Duodenal mucosa (tissue), 2 donors: ENCODE results near the gene NUDT3.

Experiments
- H3K27ac ChIP-seq: one replicate; pipeline ENCODE4 v1.7.0; 2013; ENCODE audit warnings: low read depth, low read length
- H3K27me3 ChIP-seq, 2 donors: one replicate each; pipeline ENCODE4 v1.7.0; 2013; ENCODE audit warnings: low read length in 2 of 2, control low read depth in 1 of 2; ENCODE audit not compliant: insufficient read depth in 2 of 2, control insufficient read depth in 1 of 2
- H3K36me3 ChIP-seq, 2 donors: one replicate each; pipeline ENCODE4 v1.7.0; 2013; ENCODE audit warnings: low read length in 2 of 2, control low read depth in 1 of 2; ENCODE audit not compliant: insufficient read depth in 2 of 2, control insufficient read depth in 1 of 2
- H3K4me1 ChIP-seq, 2 donors: one replicate each; pipeline ENCODE4 v1.7.0; 2013; ENCODE audit warnings: low read length in 2 of 2, control low read depth in 1 of 2; ENCODE audit not compliant: insufficient read depth in 2 of 2, control insufficient read depth in 1 of 2
- H3K4me3 ChIP-seq, 2 donors: one replicate each; pipeline ENCODE4 v1.7.0; 2013; ENCODE audit warnings: low read length in 2 of 2, low read depth in 1 of 2
- H3K9ac ChIP-seq, 2 donors: one replicate each; pipeline ENCODE4 v1.7.0; 2013; ENCODE audit warnings: low read length in 2 of 2, low read depth in 1 of 2
- H3K9me3 ChIP-seq, 2 donors: one replicate each; pipeline ENCODE4 v1.7.0; 2013; ENCODE audit warnings: low read length in 2 of 2, control low read depth in 1 of 2; ENCODE audit not compliant: control insufficient read depth in 1 of 2

The NUDT3 gene

DNA sequence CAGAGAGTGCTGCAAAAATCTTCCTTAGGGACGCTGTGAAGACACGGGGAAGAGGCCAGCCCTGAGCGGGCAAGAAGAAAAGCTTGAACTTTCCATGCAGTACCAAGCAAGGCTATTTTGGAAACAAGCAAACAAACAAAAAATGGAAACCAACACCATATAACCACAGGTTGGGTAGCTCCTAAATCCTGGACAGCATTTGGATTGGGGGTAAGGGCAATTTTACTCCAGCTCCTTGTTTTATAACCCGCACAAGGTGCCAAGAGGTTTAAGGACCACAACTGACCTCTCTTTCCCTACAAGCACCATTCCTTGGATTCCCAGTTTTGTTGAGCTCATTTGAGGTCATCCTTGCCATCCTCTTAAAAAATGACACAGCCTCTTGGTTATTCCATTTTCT lies 112.3 kb downstream of the NUDT3 start:
- H3K27me3 ChIP-seq, result no peaks in the 10 kb centered on the region
- no peak overlapping the region for H3K27ac ChIP-seq
- H3K4me3 ChIP-seq, result no peak overlapping the region
- H3K9me3 ChIP-seq, result no peaks in the 10 kb centered on the region
- H3K4me1 ChIP-seq, result peaks cover 7 to 8% of the 10 kb centered on the region in 2 donors
- H3K36me3 ChIP-seq, result peaks cover 0 to 26% of the 10 kb centered on the region in 2 donors
- no peak overlapping the region for H3K9ac ChIP-seq

DNA sequence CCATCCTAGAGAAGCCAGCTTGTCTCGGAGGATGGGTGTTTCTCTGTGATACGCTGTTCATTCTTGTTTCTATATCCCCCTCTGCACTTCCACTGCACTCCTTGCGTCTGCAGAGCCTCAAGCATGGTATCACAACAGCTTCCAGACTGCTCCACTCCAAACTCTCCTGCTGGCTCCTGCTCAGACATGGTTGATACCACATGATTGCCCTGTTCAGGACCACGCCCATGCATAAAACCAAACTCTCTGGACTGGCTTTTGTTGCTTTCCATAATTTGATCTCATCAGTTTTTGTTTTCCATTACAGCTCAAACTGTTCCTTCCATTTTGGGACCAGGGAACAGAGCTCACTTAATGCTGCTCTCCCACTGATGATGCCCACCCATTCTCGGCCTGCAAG lies 113.6 kb downstream of the NUDT3 start:
- H3K9ac ChIP-seq, result no peak overlapping the region
- H3K4me3 ChIP-seq, result no peak overlapping the region
- no peaks in the 10 kb centered on the region for H3K27me3 ChIP-seq
- no peaks in the 10 kb centered on the region for H3K9me3 ChIP-seq
- H3K4me1 ChIP-seq, result peaks cover 1 to 2% of the 10 kb centered on the region in 2 donors
- peaks cover 0 to 14% of the 10 kb centered on the region in 2 donors for H3K36me3 ChIP-seq
- no peak overlapping the region for H3K27ac ChIP-seq

DNA sequence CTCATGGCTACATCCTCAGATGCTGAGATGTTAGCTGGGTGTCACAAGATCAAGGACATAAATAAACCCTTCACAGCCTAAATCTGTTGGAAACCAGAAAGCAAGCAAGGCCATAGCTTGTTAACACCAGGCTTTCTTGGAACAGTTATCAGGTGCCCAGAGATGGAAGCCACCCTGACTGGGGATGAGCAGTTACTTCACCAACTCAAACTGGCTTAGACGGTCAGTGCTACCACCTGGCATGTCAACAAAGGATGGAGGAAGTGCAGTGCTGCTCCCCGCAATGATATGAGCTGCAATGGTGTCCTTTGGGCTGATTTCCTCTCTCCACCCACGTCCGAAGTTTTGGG lies 114.7 kb downstream of the NUDT3 start:
- Histone ChIP-seq H3K27me3 (no peaks in the 10 kb centered on the region), H3K36me3 (peaks cover 0 to 10% of the 10 kb centered on the region in 2 donors), H3K9me3 (no peaks in the 10 kb centered on the region), H3K9ac (no peak overlapping the region), H3K4me1 (no peaks in the 10 kb centered on the region), H3K27ac (no peak overlapping the region), H3K4me3 (no peak overlapping the region)

DNA sequence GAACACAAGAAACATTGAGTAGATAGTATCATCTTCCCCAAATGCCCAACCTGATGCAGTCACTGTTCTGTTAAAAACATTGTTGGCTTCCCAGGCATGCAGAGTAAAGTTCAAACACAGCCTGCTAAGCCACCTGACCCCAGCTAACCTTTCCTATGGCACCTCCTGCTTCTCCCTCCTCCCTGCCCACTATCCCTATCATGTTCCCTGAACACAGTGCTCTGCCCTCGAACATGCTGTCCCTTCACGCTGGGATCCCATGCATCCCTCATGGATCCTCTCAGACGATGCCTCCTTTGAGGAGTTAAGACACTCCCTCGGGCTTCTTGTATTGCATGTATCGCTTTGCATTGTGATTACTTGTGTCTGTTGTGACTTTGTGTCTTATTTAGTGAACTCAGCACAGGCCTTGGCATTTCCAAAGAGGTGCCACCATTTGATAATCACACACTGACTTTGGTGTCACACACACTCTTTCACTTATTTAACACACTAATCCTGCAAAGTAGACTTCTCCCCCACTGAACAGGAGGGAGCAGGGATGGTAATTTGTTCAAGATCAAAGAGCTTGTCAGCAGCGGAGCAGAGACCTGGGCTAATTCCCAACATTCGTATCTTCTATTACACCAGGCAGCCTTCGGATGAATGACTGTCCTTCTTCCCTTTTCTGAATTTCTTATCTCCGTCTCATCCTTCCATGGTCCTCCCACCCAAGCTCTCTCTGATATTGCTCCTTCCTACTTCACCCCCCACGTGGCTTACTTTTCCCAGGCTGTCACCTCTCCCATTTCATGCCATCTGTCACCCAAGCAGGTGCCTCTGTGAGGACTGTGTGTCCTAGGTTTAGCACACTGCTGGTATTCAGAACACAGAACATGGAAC lies 115.3 kb downstream of the NUDT3 start:
- H3K27me3 ChIP-seq, result no peaks in the 10 kb centered on the region
- H3K4me3 ChIP-seq, result no peak overlapping the region
- H3K36me3 ChIP-seq, result peaks cover 0 to 10% of the 10 kb centered on the region in 2 donors
- no peaks in the 10 kb centered on the region for H3K9me3 ChIP-seq
- H3K9ac ChIP-seq, result no peak overlapping the region
- no peak overlapping the region for H3K27ac ChIP-seq
- H3K4me1 ChIP-seq, result no peaks in the 10 kb centered on the region

DNA sequence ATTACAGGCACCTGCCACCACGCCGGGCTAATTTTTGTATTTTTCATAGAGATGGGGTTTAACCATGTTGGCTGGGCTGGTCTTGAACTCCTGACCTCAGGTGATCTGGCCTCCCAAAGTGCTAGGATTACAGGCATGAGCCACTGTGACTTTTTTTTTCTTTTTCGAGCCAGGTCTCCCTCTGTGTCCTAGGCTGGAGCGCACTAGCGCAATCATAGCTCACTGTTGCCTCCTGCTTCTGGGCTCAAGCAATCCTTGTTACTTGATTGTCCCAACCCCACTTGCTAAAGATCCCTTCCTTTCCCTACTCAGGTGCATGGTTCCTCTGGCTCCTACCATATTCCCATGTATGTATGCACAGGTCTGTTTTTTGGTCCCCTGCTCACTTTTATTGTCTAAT lies 116.3 kb downstream of the NUDT3 start:
- no peaks in the 10 kb centered on the region for H3K4me1 ChIP-seq
- no peak overlapping the region for H3K9ac ChIP-seq
- H3K27ac ChIP-seq, result no peak overlapping the region
- H3K36me3 ChIP-seq, result peaks cover 0 to 10% of the 10 kb centered on the region in 2 donors
- no peaks in the 10 kb centered on the region for H3K9me3 ChIP-seq
- H3K4me3 ChIP-seq, result no peak overlapping the region
- H3K27me3 ChIP-seq, result no peaks in the 10 kb centered on the region

DNA sequence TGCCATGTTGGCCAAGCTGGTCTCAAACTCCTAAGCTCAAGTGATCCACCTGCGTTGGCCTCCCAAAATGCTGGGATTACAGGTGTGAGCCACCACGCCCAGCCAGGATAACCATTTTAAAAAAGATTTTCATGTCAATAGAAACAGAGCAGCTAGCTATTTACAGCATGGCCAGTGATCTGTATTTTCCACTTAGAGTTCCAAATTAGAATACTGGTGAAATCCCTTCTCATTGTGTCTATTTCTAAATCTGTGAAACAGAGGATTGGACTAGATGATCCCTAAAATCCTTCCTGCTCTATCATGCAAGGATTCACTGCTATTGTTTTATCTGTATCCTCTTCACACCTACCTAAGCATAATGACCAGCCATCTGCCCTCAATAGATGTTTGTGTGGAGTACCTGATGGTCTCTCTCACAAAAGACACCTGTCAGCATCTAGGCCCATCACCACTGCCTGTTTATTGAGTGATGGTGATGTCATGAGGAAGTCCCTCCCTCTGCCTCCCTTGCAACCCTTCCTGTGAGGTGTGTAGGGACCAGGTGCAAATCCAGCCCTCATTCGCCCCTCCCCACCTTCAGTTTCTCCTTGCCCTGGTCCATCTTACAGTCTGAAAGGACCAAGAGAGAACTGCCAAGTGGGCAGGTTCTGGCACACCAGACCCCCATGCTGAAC lies 117.2 kb downstream of the NUDT3 start:
- no peak overlapping the region for H3K4me3 ChIP-seq
- no peak overlapping the region for H3K27ac ChIP-seq
- peaks cover 0 to 10% of the 10 kb centered on the region in 2 donors for H3K36me3 ChIP-seq
- H3K27me3 ChIP-seq, result no peaks in the 10 kb centered on the region
- no peak overlapping the region for H3K9ac ChIP-seq
- no peaks in the 10 kb centered on the region for H3K4me1 ChIP-seq
- H3K9me3 ChIP-seq, result no peaks in the 10 kb centered on the region

DNA sequence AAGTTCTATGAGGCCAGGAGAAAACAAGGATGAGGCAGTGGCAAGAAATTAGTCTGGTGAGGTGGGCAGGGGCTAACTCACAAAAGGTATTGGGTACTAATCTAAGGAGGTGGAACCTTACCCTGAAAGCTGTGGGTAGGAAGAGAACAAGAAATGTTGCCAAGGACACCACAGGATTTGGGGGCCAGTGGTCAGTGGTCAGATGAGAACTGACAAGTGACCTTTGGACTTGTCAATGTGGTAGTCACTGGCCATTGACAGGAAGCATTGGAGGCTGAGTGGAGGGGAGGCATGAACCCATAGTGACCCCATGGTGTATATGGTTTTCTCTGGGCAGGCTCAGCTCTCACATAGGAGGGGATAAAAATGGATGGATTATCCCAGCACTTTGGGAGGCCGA lies 118.3 kb downstream of the NUDT3 start:
- no peaks in the 10 kb centered on the region for H3K4me1 ChIP-seq
- H3K36me3 ChIP-seq, result peaks cover 0 to 2% of the 10 kb centered on the region in 2 donors
- no peak overlapping the region for H3K27ac ChIP-seq

DNA sequence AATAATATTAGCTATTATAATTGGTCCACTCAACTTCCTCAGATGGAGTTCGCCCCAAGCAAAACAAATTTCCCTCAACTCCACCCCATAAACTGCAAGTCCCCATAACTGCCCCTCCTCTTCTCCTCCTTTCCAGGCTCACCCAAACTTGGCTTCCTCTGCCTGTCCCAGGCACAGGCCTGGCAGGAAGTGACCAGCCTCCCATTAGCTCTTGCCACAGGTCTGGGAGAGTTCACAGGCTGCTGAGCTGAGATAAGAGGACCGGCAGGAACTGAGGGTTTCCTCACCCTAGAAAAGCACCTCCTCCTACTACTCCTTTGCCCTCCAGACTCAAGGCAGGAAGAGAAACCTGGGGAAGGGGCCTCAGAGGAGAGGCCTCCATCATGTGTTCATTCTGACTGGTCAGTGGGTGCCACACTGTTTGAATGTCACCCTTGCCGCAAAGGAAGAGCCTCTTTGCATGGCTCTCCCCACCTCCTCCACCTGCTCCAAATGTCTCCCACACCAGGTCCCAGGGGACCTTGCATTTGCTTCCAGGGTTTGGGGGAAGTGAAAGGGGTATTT lies 119.1 kb downstream of the NUDT3 start:
- H3K9me3 ChIP-seq, result no peaks in the 10 kb centered on the region

More for the DNA sequence above, 118.3 kb downstream of the NUDT3 start:
- no peaks in the 10 kb centered on the region for H3K9me3 ChIP-seq
- H3K9ac ChIP-seq, result no peak overlapping the region
- no peak overlapping the region for H3K4me3 ChIP-seq
- H3K27me3 ChIP-seq, result no peaks in the 10 kb centered on the region

DNA sequence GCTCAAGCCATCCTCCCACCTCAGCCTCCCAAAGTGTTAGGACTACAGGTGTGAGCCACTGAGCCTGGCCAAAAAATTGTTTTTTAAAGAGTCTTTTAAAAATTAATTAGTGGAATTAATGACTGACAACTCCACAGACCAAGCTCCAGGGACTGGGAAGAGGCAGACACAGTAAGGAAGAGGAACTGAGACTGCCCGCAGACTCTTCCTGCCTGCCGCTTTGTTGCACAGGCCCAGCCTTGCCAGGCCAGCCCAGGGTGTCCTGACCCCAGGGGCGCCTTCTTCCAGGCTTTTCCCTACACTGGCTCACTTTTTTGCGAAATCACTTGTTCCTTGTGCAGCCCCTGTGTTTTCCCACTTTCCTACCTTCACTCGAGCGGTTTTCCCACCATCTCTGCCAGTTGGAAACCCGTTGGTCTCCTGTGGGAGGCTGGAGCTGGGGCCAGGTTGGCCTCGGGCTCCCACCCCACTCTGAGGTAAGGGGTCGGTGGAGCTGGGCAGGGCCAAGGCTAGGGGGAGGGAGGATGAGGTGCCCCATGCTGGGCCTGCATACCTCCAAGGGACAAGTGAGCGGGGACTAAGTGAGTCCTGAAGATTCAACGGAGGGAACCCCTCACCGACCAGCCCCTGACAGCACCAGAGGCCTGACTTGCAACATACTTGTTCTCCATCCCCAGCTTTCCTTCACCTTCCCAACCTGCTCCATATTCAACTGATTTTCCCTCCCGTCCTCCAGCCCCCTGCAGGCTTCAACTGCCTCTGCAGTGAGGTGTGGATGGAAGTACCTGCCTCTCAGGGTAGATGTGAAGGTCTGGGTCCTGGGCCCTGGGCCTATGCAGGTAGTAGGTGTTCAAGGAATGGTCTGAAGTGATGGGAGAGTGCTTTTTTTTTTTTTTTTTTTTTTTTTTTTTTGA lies 120.2 kb downstream of the NUDT3 start:
- H3K27ac ChIP-seq, result no peak overlapping the region
- H3K36me3 ChIP-seq, result no peaks in the 10 kb centered on the region
- H3K9me3 ChIP-seq, result no peaks in the 10 kb centered on the region
- no peaks in the 10 kb centered on the region for H3K4me1 ChIP-seq
- H3K4me3 ChIP-seq, result no peak overlapping the region
- no peaks in the 10 kb centered on the region for H3K27me3 ChIP-seq
- no peak overlapping the region for H3K9ac ChIP-seq

More for the DNA sequence above, 119.1 kb downstream of the NUDT3 start:
- H3K27ac ChIP-seq, result no peak overlapping the region
- no peaks in the 10 kb centered on the region for H3K36me3 ChIP-seq
- H3K4me1 ChIP-seq, result no peaks in the 10 kb centered on the region
- no peak overlapping the region for H3K4me3 ChIP-seq
- no peaks in the 10 kb centered on the region for H3K27me3 ChIP-seq
- no peak overlapping the region for H3K9ac ChIP-seq
